GM23338 (cell line): ENCODE measurements around the gene PHOSPHO1. TPM values are rescaled to one million over a fixed set of nuclear protein-coding genes. Genes with fewer than 3 reads are reported as not detected.

Source experiments
- ATAC-seq: fragments of 200-7000 bp; cut with Tn5 transposase; 3 replicates; pipeline ENCODE4 v1.9.1; 2020
- DNase-seq: peaks from one replicate; pipeline ENCODE4 v3.0.0-alpha.2; 2015; ENCODE audit warnings: low spot score
- H2AFZ ChIP-seq: fragments of 200-600 bp; sonication (generic); 2 replicates; pipeline ENCODE4 v1.8.0; 2016; ENCODE audit warnings: antibody characterized with exemption, mild to moderate bottlenecking, moderate library complexity
- H3F3A ChIP-seq: fragments of 200-600 bp; sonication (generic); replicated peaks from 2 replicates; pipeline ENCODE4 v1.8.0; 2017; ENCODE audit warnings: antibody characterized with exemption, mixed run types, low read depth
- H3K27ac ChIP-seq: fragments of 200-600 bp; sonication (generic); 2 replicates; pipeline ENCODE4 v1.6.1; 2016; ENCODE audit warnings: low read depth
- H3K27me3 ChIP-seq: fragments of 200-600 bp; sonication (generic); 2 replicates; pipeline ENCODE4 v1.8.0; 2016; ENCODE audit warnings: mild to moderate bottlenecking, mixed run types, moderate library complexity; ENCODE audit not compliant: insufficient read depth
- H3K36me3 ChIP-seq: fragments of 200-600 bp; sonication (generic); 2 replicates; pipeline ENCODE4 v1.8.0; 2016; ENCODE audit warnings: mild to moderate bottlenecking; ENCODE audit not compliant: insufficient read depth
- H3K4me1 ChIP-seq: fragments of 200-600 bp; sonication (generic); 2 replicates; pipeline ENCODE4 v1.8.0; 2016; ENCODE audit warnings: mild to moderate bottlenecking, moderate library complexity; ENCODE audit not compliant: insufficient read depth
- H3K4me2 ChIP-seq: fragments of 200-600 bp; sonication (generic); 2 replicates; pipeline ENCODE4 v1.7.1; 2017; ENCODE audit warnings: mixed run types
- H3K4me3 ChIP-seq: fragments of 200-600 bp; sonication (generic); 2 replicates; pipeline ENCODE4 v1.6.1; 2016; ENCODE audit warnings: mixed run types
- H3K79me2 ChIP-seq: fragments of 200-600 bp; sonication (generic); replicated peaks from 2 replicates; pipeline ENCODE4 v1.8.0; 2017; ENCODE audit warnings: mild to moderate bottlenecking; ENCODE audit not compliant: insufficient read depth
- H3K9me2 ChIP-seq: fragments of 200-600 bp; sonication (generic); 2 replicates; pipeline ENCODE4 v1.8.0; 2017; ENCODE audit not compliant: insufficient read depth
- H4K20me1 ChIP-seq: fragments of 200-600 bp; sonication (generic); replicated peaks from 2 replicates; pipeline ENCODE4 v1.8.0; 2017; ENCODE audit warnings: mild to moderate bottlenecking; ENCODE audit not compliant: insufficient read depth
- H3K27ac Mint-ChIP-seq: 2 replicates; pipeline ENCODE4 v1.8.0; 2020; ENCODE audit warnings: inconsistent platforms, mild to moderate bottlenecking, moderate library complexity, mixed read lengths
- H3K27me3 Mint-ChIP-seq: 3 replicates; pipeline ENCODE4 v1.8.0; 2022; ENCODE audit warnings: low read depth, mild to moderate bottlenecking, moderate library complexity, mixed read lengths, inconsistent platforms; ENCODE audit not compliant: insufficient read depth, poor library complexity
- H3K36me3 Mint-ChIP-seq: 3 replicates; pipeline ENCODE4 v1.8.0; 2021; ENCODE audit warnings: low read depth, mild to moderate bottlenecking, inconsistent platforms, moderate library complexity, mixed read lengths
- H3K4me1 Mint-ChIP-seq: 3 replicates; pipeline ENCODE4 v1.8.0; 2020; ENCODE audit warnings: mild to moderate bottlenecking, inconsistent platforms, mixed read lengths
- H3K4me3 Mint-ChIP-seq: 3 replicates; pipeline ENCODE4 v1.8.0; 2021; ENCODE audit warnings: moderate library complexity, mild to moderate bottlenecking, inconsistent platforms, mixed read lengths
- H3K9me3 Mint-ChIP-seq: 3 replicates; pipeline ENCODE4 v1.8.0; 2020; ENCODE audit warnings: moderate library complexity, mild to moderate bottlenecking, inconsistent platforms, mixed read lengths
- CREB1 ChIP-seq: fragments of 250-450 bp; sonication (Bioruptor Pico); IDR thresholded peaks from 2 replicates; pipeline ENCODE4 v1.5.0; 2020; ENCODE audit warnings: low read depth, mild to moderate bottlenecking, moderate library complexity
- EZH2phosphoT487 ChIP-seq: fragments of 200-600 bp; sonication (generic); IDR thresholded peaks from one replicate; pipeline ENCODE4 v1.8.1; 2018; ENCODE audit warnings: antibody characterized with exemption; ENCODE audit not compliant: unreplicated experiment
- JUNB ChIP-seq: IDR thresholded peaks from one replicate; pipeline ENCODE4 v1.6.1; 2016; ENCODE audit warnings: antibody characterized with exemption; ENCODE audit not compliant: unreplicated experiment
- NANOG ChIP-seq: IDR thresholded peaks from 2 replicates; pipeline ENCODE4 v1.6.1; 2016; ENCODE audit warnings: antibody characterized with exemption, borderline replicate concordance
- POLR2AphosphoS5 ChIP-seq: IDR thresholded peaks from 2 replicates; pipeline ENCODE4 v1.6.1; 2016; ENCODE audit warnings: antibody characterized with exemption, low read depth
- STAT1 ChIP-seq: IDR thresholded peaks from one replicate; pipeline ENCODE4 v1.6.1; 2016; ENCODE audit warnings: antibody characterized with exemption; ENCODE audit not compliant: unreplicated experiment
- ZNF114 ChIP-seq: fragments of 250-450 bp; sonication (Bioruptor Pico); IDR thresholded peaks from 2 replicates; pipeline ENCODE4 v1.5.0; 2020; ENCODE audit warnings: mild to moderate bottlenecking, moderate library complexity
- ZNF331 ChIP-seq: fragments of 250-450 bp; sonication (Bioruptor Pico); IDR thresholded peaks from 2 replicates; pipeline ENCODE4 v1.5.0; 2020; ENCODE audit warnings: low read depth, mild to moderate bottlenecking, moderate library complexity
- polyA plus RNA-seq: library from polyadenylated mRNA; unstranded; fragments of >200 nt; fragmentation: Nextera tagmentation; extraction: Ambion mirVana; gene quantifications from 2 replicates; pipeline ENCODE4 v1.2.1, GENCODE V29; 2016
- total RNA-seq: library from RNA; depleted of rRNA; stranded (reverse); fragments of >200 nt; shearing (Covaris generic); gene quantifications from 2 replicates; pipeline ENCODE4 v1.2.3, GENCODE V29; 2014
- TF ChIP-seq, protein P1 (sequence below): IDR thresholded peaks from one replicate; pipeline ENCODE4 v1.6.1; 2018; ENCODE audit warnings: antibody characterized with exemption; ENCODE audit not compliant: unreplicated experiment
- TF ChIP-seq, protein P2 (sequence below): IDR thresholded peaks from 2 replicates; pipeline ENCODE4 v1.6.1; 2016; ENCODE audit warnings: antibody characterized with exemption
- TF ChIP-seq, protein P3 (sequence below), 2 experiments: fragments of 200-600 bp in 1 of 2; sonication (generic) in 1 of 2; conservative IDR thresholded peaks; 2 replicates each; pipeline versions ENCODE4 v1.5.1 to v1.6.1; 2016 to 2017; ENCODE audit warnings: antibody characterized with exemption in 2 of 2, low read depth in 2 of 2, mild to moderate bottlenecking in 2 of 2, moderate library complexity in 1 of 2

Gene PHOSPHO1
- total and polyA plus RNA-seq, 2 experiments from 2014 or later = 0.71 to 2.2 TPM

DNA sequence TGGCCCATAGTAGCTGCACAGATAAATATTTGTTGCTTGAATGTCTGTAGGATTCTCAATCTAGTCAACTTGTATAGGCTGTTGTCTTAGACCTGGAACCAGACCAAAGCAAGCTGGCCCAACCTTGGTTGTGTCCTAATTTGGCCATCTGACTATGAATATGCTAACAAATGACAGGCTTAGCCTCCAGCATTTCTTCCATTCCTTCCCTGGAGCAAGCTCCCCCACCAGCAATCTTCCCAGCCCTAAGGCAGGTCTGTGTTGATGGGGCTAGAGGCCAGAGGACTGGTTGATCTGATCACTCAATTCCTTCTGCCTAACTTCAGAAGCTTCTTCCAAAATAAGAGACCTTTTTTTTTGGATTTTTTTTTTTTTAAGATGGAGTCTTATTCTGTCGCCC is 9.4 kb upstream of the PHOSPHO1 start:
- peaks cover 15% of the 10 kb centered on the region for H3K4me1 Mint-ChIP-seq
- Histone ChIP-seq H3K4me1 (peaks cover 15% of the 10 kb centered on the region), H3K4me3 (no peak overlapping the region), H3K27me3 (no peaks in the 10 kb centered on the region), H2AFZ (no peak overlapping the region), H3F3A (no peaks in the 10 kb centered on the region), H3K4me2 (no peak overlapping the region), H3K9me2 (no peaks in the 10 kb centered on the region), H4K20me1 (no peaks in the 10 kb centered on the region), H3K79me2 (no peaks in the 10 kb centered on the region), H3K27ac (no peak overlapping the region), H3K36me3 (no peaks in the 10 kb centered on the region)
- H3K36me3 Mint-ChIP-seq = no peaks in the 10 kb centered on the region
- H3K9me3 Mint-ChIP-seq = no peaks in the 10 kb centered on the region
- no peak overlapping the region for H3K27ac Mint-ChIP-seq
- H3K4me3 Mint-ChIP-seq = no peak overlapping the region
- H3K27me3 Mint-ChIP-seq = peaks cover 3% of the 10 kb centered on the region
- no peak for ATAC-seq
- no peak for DNase-seq
- no peak for TF ChIP-seq CREB1 (CRISPR knock-in tag)
- TF ChIP-seq, protein P1, sequence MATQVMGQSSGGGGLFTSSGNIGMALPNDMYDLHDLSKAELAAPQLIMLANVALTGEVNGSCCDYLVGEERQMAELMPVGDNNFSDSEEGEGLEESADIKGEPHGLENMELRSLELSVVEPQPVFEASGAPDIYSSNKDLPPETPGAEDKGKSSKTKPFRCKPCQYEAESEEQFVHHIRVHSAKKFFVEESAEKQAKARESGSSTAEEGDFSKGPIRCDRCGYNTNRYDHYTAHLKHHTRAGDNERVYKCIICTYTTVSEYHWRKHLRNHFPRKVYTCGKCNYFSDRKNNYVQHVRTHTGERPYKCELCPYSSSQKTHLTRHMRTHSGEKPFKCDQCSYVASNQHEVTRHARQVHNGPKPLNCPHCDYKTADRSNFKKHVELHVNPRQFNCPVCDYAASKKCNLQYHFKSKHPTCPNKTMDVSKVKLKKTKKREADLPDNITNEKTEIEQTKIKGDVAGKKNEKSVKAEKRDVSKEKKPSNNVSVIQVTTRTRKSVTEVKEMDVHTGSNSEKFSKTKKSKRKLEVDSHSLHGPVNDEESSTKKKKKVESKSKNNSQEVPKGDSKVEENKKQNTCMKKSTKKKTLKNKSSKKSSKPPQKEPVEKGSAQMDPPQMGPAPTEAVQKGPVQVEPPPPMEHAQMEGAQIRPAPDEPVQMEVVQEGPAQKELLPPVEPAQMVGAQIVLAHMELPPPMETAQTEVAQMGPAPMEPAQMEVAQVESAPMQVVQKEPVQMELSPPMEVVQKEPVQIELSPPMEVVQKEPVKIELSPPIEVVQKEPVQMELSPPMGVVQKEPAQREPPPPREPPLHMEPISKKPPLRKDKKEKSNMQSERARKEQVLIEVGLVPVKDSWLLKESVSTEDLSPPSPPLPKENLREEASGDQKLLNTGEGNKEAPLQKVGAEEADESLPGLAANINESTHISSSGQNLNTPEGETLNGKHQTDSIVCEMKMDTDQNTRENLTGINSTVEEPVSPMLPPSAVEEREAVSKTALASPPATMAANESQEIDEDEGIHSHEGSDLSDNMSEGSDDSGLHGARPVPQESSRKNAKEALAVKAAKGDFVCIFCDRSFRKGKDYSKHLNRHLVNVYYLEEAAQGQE = no peak
- TF ChIP-seq STAT1 = no peak
- TF ChIP-seq EZH2phosphoT487 = no peak
- TF ChIP-seq, protein P2, sequence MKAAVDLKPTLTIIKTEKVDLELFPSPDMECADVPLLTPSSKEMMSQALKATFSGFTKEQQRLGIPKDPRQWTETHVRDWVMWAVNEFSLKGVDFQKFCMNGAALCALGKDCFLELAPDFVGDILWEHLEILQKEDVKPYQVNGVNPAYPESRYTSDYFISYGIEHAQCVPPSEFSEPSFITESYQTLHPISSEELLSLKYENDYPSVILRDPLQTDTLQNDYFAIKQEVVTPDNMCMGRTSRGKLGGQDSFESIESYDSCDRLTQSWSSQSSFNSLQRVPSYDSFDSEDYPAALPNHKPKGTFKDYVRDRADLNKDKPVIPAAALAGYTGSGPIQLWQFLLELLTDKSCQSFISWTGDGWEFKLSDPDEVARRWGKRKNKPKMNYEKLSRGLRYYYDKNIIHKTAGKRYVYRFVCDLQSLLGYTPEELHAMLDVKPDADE = no peak
- TF ChIP-seq, protein P3, sequence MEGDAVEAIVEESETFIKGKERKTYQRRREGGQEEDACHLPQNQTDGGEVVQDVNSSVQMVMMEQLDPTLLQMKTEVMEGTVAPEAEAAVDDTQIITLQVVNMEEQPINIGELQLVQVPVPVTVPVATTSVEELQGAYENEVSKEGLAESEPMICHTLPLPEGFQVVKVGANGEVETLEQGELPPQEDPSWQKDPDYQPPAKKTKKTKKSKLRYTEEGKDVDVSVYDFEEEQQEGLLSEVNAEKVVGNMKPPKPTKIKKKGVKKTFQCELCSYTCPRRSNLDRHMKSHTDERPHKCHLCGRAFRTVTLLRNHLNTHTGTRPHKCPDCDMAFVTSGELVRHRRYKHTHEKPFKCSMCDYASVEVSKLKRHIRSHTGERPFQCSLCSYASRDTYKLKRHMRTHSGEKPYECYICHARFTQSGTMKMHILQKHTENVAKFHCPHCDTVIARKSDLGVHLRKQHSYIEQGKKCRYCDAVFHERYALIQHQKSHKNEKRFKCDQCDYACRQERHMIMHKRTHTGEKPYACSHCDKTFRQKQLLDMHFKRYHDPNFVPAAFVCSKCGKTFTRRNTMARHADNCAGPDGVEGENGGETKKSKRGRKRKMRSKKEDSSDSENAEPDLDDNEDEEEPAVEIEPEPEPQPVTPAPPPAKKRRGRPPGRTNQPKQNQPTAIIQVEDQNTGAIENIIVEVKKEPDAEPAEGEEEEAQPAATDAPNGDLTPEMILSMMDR (conservative IDR thresholded peaks at IDR 0.05; ENCODE audit: low read depth in 2 of 2) = no peak
- TF ChIP-seq ZNF331 (CRISPR knock-in tag) = no peak
- no peak for TF ChIP-seq JUNB

DNA sequence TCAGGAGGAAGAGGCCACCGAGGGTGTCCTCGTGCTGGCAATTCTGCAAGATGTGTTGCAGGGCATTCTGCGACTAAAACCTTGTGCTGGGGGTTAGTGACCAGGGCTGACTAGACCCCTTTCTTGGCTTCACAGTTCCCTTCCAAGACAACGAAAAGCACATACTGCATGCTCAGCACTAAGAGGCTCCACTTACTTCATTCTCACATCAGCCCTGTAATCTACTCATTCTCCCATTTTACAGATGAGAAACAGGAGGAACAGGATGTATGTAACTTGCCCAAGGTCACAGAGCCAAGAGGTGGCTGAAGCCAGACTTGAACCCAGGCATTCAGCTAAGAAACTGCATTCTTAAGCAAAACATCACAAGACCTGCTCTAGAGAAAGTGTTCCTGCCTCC is 5.3 kb upstream of the PHOSPHO1 start:
- Histone ChIP-seq H3F3A (peaks cover 4% of the 10 kb centered on the region; the same call in 1 of the 2 replicates), H3K27ac (no peak overlapping the region), H3K4me1 (peaks cover 25% of the 10 kb centered on the region), H3K4me3 (no peak overlapping the region), H3K9me2 (no peaks in the 10 kb centered on the region), H4K20me1 (no peaks in the 10 kb centered on the region), H2AFZ (0 out of 2 replicates have a peak overlapping the region, but pooled peaks have one; percentile 7), H3K27me3 (peaks cover 16% of the 10 kb centered on the region), H3K4me2 (no peak overlapping the region), H3K36me3 (no peaks in the 10 kb centered on the region), H3K79me2 (no peaks in the 10 kb centered on the region)
- peaks cover 27% of the 10 kb centered on the region for H3K4me1 Mint-ChIP-seq
- peaks cover 22% of the 10 kb centered on the region for H3K27me3 Mint-ChIP-seq
- no peaks in the 10 kb centered on the region for H3K36me3 Mint-ChIP-seq
- no peak overlapping the region for H3K27ac Mint-ChIP-seq
- H3K4me3 Mint-ChIP-seq = no peak overlapping the region; the same call in 2 of the 3 replicates
- ATAC-seq (no peak), DNase-seq (no peak)
- no peaks in the 10 kb centered on the region for H3K9me3 Mint-ChIP-seq
- no peak for TF ChIP-seq JUNB
- TF ChIP-seq EZH2phosphoT487 = no peak
- TF ChIP-seq POLR2AphosphoS5 = no peak
- TF ChIP-seq, protein P2 = no peak
- TF ChIP-seq, protein P3 (conservative IDR thresholded peaks at IDR 0.05; ENCODE audit: low read depth in 2 of 2) = no peak
- TF ChIP-seq NANOG = no peak
- no peak for TF ChIP-seq ZNF114 (CRISPR knock-in tag)
